NCI-H146 treated with DMSO at 0.1 percent for 48 hours (cell line): ENCODE measurements around the gene CENPC.
"Not testable (repeated sequence)": the region's sequence is repeated elsewhere in the genome, so short reads cannot be mapped to it uniquely, and the experiment has no call there.

Experiments used
- DNase-seq: peaks from one replicate; lab custom pipeline; 2025; ENCODE audit not compliant: unreplicated experiment; lab: John Stamatoyannopoulos, UW

Gene CENPC

GRCh38 chr4:67545199-67546003, at the start of gene CENPC:
TSS of gene CENPC (minus strand) at chr4:67545503. CDS start at chr4:67545355, 148 bp downstream.
- DNase-seq: peak; percentile 98

GRCh38 chr4:67593741-67594175, 48.5 kb upstream of the CENPC start:
- DNase-seq: no peak

- DNase-seq: no peak
These were observed 41.9 kb upstream of the CENPC start for GRCh38 chr4:67587156-67587555.

GRCh38 chr4:67584496-67584895, 39.2 kb upstream of the CENPC start:
- DNase-seq: no peak

GRCh38 chr4:67581913-67582312, 36.6 kb upstream of the CENPC start:
- no peak for DNase-seq

- DNase-seq: no peak
These were observed 36.0 kb upstream of the CENPC start for GRCh38 chr4:67581208-67581857.

- DNase-seq: no peak
These were observed 35.3 kb upstream of the CENPC start for GRCh38 chr4:67580577-67580976.

- DNase-seq: no peak
These were observed 31.2 kb upstream of the CENPC start for GRCh38 chr4:67576538-67576937.

GRCh38 chr4:67576059-67576466, 30.8 kb upstream of the CENPC start:
- DNase-seq: no peak

GRCh38 chr4:67575232-67576058, 30.1 kb upstream of the CENPC start:
- DNase-seq: peak; percentile 95

- DNase-seq: no peak
These were observed 27.9 kb upstream of the CENPC start for GRCh38 chr4:67573193-67573592.

- DNase-seq: no peak
These were observed 26.7 kb upstream of the CENPC start for GRCh38 chr4:67571975-67572374.

GRCh38 chr4:67570537-67570936, 25.2 kb upstream of the CENPC start:
- DNase-seq: no peak

GRCh38 chr4:67568820-67569219, 23.5 kb upstream of the CENPC start:
- no peak for DNase-seq

- no peak for DNase-seq
These were observed 21.0 kb upstream of the CENPC start for GRCh38 chr4:67566335-67566734.

GRCh38 chr4:67565284-67565683, 20.0 kb upstream of the CENPC start:
- no peak for DNase-seq

GRCh38 chr4:67558493-67558892, 13.2 kb upstream of the CENPC start, which contains the start of gene STAP1:
TSS of gene STAP1 (plus strand) at chr4:67558727. CDS start at chr4:67558810, 83 bp downstream.
- no peak for DNase-seq

GRCh38 chr4:67556436-67556835, 11.1 kb upstream of the CENPC start:
- no peak for DNase-seq

- DNase-seq: no peak
These were observed 10.1 kb upstream of the CENPC start for GRCh38 chr4:67555447-67555846.

GRCh38 chr4:67554096-67554495, 8.8 kb upstream of the CENPC start:
- no peak for DNase-seq

- DNase-seq: not testable (repeated sequence)
These were observed 7.0 kb upstream of the CENPC start for GRCh38 chr4:67552146-67552792.
